ENCODE data around the gene OR5A2.
"Not testable (repeated sequence)": the region's sequence is repeated elsewhere in the genome, so short reads cannot be mapped to it uniquely, and the experiment has no call there.

The OR5A2 gene, protein sequence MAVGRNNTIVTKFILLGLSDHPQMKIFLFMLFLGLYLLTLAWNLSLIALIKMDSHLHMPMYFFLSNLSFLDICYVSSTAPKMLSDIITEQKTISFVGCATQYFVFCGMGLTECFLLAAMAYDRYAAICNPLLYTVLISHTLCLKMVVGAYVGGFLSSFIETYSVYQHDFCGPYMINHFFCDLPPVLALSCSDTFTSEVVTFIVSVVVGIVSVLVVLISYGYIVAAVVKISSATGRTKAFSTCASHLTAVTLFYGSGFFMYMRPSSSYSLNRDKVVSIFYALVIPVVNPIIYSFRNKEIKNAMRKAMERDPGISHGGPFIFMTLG

DNA sequence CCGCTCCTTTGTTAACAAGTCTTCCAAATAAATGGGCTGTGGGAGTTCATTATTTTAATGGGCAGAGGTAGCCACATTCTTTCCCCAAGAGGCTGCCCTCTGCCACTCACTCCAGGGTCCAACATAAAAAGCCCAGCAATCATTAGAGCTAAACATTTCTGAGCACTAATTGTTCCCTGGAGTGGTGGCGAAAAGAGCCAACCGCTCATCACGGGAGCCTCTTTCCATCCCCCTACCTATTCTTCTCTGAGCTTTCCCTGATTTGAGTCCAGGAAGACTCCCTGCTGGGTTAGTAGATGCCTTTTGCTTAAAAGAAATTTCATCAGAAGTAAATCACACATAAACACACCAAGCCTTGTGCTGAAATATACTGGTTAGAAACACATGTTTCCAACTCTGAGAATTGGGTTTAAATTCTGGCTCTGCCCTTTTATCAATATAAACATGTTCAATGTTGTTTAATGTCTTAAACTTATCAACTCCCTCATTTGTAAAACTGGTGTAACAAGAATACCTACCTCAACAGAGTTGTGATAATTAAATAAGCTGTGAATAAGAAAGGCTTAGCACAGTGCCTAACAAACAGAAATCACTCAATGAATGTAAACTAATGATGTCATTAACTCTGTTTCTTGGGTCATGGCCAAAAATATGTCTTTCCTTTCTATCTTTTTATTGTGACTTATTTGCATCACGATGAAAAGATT is at the start of gene OR5A2:
Gene OR5A2 (minus strand): TSS at position 53 of the 707 bp plus-strand sequence. CDS start 3,460 bp downstream, outside the sequence.
- DNase-seq (ENCODE audit: low spot score): no peak
- TF ChIP-seq, protein P1, sequence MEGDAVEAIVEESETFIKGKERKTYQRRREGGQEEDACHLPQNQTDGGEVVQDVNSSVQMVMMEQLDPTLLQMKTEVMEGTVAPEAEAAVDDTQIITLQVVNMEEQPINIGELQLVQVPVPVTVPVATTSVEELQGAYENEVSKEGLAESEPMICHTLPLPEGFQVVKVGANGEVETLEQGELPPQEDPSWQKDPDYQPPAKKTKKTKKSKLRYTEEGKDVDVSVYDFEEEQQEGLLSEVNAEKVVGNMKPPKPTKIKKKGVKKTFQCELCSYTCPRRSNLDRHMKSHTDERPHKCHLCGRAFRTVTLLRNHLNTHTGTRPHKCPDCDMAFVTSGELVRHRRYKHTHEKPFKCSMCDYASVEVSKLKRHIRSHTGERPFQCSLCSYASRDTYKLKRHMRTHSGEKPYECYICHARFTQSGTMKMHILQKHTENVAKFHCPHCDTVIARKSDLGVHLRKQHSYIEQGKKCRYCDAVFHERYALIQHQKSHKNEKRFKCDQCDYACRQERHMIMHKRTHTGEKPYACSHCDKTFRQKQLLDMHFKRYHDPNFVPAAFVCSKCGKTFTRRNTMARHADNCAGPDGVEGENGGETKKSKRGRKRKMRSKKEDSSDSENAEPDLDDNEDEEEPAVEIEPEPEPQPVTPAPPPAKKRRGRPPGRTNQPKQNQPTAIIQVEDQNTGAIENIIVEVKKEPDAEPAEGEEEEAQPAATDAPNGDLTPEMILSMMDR (IDR thresholded peaks at IDR 0.05; ENCODE audit: extremely low read depth, missing control alignments): no peak

DNA sequence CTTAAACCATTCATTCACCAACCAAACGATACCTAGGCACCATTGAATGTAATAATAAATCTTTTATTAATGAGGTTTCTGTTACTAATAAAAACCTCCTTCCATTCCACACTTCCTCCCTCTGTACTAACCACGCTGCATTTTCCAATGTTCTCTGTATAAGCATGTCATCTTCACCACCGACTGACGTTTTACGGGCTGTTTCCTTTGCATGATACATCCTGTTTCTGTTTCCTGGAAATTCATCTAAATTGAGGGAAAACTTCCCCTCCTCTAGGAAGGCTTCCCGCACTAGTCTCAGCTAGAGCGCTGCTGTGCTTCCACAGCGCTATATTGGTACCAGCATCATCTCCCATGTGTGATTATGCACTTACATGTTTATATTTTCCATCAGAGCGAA is 49.0 kb upstream of the OR5A2 start:
- no peak for DNase-seq (ENCODE audit: low spot score)
- TF ChIP-seq, protein P1 (IDR thresholded peaks at IDR 0.05; ENCODE audit: extremely low read depth, missing control alignments): no peak

DNA sequence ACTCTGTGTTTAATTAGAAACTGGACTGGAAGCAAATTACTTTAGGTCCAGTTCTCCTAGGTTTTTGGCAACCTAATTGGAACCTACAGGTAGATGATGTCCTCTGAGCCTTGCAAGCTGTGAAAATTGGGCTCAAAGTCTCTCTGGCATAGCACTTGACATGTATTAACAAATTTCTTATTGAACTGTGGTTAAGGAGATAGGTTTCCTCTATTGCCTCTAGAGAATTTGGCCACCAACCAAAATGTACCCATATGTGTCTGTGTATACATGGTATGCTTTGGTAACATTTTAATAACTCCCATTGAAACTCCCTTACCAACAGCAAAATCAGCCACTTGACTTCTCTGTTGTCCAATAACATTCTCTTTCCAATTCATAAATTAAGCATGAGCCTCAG is 46.8 kb upstream of the OR5A2 start, which contains the start of gene OR4D10:
Gene OR4D10 (plus strand): TSS at position 301 of the 400 bp plus-strand sequence. CDS start 4,115 bp downstream, outside the sequence.
- DNase-seq (ENCODE audit: low spot score): no peak
- TF ChIP-seq, protein P1 (IDR thresholded peaks at IDR 0.05; ENCODE audit: extremely low read depth, missing control alignments): no peak

DNA sequence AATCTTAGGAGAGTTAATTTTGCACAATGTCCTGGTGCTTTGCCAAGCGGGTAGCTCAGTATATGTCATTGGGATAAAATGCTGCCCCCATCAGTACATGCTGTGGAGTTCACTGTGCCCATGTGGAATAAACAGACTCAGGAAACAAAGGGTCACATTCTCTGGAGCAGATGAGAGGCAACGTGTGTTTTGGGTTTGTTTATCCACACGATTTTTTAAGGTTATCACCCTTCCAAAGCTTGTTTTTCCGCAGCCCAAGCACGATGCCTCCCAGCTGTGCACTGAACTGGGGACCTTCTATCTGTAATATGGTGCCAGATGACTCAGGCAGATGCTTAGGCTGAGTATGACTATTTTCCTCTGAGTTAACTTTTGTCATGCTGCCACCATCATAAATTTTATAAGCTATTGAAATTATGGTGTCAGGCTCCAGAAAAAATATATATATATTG is 37.0 kb upstream of the OR5A2 start:
- DNase-seq (ENCODE audit: low spot score): no peak
- TF ChIP-seq, protein P1 (IDR thresholded peaks at IDR 0.05; ENCODE audit: extremely low read depth, missing control alignments): no peak

DNA sequence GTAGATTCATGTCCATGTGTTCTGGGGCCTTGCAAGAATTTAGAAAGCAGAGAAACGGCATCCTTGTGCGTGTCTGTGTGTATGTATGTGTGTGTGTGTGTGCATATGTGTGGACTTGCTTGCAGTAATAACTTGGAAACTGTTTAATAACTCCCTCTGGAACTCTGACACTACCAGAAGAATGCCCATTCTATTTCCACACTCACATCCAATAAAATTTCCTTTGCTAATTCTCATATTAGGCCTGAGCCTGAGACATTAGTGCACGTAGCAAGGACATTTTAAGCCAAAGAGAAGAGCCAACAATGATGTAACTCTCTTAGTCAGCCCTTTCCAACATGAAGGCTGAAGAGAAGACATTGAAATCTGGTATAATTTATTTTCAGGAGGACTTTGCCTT is 33.7 kb upstream of the OR5A2 start:
- TF ChIP-seq, protein P1 (IDR thresholded peaks at IDR 0.05; ENCODE audit: extremely low read depth, missing control alignments): no peak
- no peak for DNase-seq (ENCODE audit: low spot score)

DNA sequence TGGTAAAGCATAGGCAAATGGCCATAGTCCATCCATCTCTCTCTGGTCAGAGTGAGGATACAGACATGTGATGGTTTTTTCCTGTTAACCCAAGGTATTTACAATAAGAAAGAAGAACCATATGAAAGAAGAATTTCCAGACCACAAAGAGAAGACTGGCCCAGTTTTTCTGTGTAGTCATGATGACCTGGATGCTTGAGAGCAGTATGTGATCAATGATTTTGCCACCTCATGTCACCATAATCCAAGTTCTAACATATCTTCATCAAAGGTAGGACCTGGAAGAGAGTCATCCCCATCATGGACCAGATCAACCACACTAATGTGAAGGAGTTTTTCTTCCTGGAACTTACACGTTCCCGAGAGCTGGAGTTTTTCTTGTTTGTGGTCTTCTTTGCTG is 30.4 kb upstream of the OR5A2 start, which contains the start of gene OR4D6:
Gene OR4D6 (plus strand): TSS at position 301 of the 400 bp plus-strand sequence. CDS start 0 bp downstream, at position 301.
- DNase-seq (ENCODE audit: low spot score): no peak
- TF ChIP-seq, protein P1 (IDR thresholded peaks at IDR 0.05; ENCODE audit: extremely low read depth, missing control alignments): no peak

DNA sequence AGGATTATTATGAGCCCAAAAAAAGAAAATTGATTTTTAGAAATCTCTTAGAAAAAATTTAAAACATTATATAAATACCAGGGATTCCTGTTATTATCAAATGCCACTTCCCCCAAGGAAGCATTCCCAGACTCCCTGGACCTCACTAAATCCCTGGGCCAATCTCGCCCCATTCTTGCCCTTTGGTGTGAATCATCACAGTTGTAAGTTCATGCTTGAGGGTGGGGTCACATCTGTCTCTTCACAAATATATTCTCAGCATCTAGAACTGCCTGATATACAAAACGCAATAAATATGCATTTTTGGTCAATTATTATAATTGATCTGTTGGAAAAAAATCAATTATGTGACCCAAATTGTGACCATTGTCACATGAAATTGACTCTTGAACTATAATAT is 22.3 kb upstream of the OR5A2 start:
- TF ChIP-seq, protein P1 (IDR thresholded peaks at IDR 0.05; ENCODE audit: extremely low read depth, missing control alignments): no peak
- DNase-seq (ENCODE audit: low spot score): no peak

DNA sequence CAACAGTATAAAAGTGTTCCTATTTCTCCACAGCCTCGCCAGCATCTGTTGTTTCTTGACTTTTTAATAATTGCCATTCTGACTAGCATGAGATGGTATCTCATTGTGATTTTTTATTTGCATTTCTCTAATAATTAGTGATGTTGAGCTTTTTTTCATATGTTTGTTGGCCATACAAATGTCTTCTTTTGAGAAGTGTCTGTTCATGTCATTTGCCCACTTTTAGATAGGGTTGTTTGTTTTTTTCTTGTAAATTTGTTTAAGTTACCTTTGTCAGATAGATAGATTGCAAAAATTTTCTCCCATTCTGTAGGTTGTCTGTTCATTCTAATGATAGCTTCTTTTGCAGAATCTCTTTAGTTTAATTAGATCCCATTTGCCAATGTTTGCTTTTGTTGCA is 19.4 kb upstream of the OR5A2 start:
- not testable (repeated sequence) for DNase-seq (ENCODE audit: low spot score)
